Pancreas (tissue), 10 donors: Measurements from ENCODE around the gene NME7. TPM values are rescaled to one million over a fixed set of nuclear protein-coding genes. Genes with fewer than 3 reads are reported as not detected.

Experiments used
- ATAC-seq, 4 donors: fragments of 200-7000 bp; cut with Tn5 transposase; one replicate each; pipeline versions ENCODE4 v1.8.0 to v1.9.1; 2020; ENCODE audit warnings: mild to moderate bottlenecking in 4 of 4, moderate library complexity in 4 of 4
- DNase-seq, 6 donors: peaks; one replicate each; pipeline ENCODE4 v3.0.0-alpha.2; 2020
- FAIRE-seq: peaks from 2 replicates; lab custom pipeline; 2012; peaks lifted over from hg19 to GRCh38; lab: Jason Lieb, UNC
- H3K27ac ChIP-seq, 4 donors: fragments of 200-600 bp; sonication (generic); 1 replicate in 3 of 4; 2 replicates in 1 of 4; pipeline versions ENCODE4 v1.5.0 to v1.8.0; 2020
- H3K27me3 ChIP-seq, 4 donors: fragments of 200-600 bp; one replicate each; pipeline ENCODE4 v1.8.0; 2021
- H3K36me3 ChIP-seq, 3 donors: fragments of 200-600 bp; sonication (generic) in 1 of 3; one replicate each; pipeline versions ENCODE4 v1.5.0 to v1.8.0; 2020 to 2021
- H3K4me1 ChIP-seq, 3 donors: fragments of 200-600 bp; one replicate each; pipeline ENCODE4 v1.8.0; 2021
- H3K4me3 ChIP-seq, 4 donors: fragments of 200-600 bp; sonication (generic) in 2 of 4; one replicate each; pipeline versions ENCODE4 v1.5.0 to v1.8.0; 2020 to 2021
- H3K9me3 ChIP-seq, 4 donors: fragments of 200-600 bp; one replicate each; pipeline ENCODE4 v1.8.0; 2021
- CTCF ChIP-seq, 4 donors: fragments of 200-600 bp; sonication (generic) in 3 of 4; IDR thresholded peaks; one replicate each; pipeline versions ENCODE4 v1.5.0 to v1.8.0; 2021; ENCODE audit warnings: antibody characterized with exemption in 4 of 4
- WGBS, 2 donors: extraction: QIAGEN DNeasy Blood & Tissue Kit; methylation state at CpG; one replicate each; pipeline ENCODE4 v1.1.7; 2013; 5-methylcytosine and 5-hydroxymethylcytosine counted together
- intact Hi-C, 3 donors: fragments of 100-400 bp; cut with DNase I; formaldehyde crosslinking; loops; one replicate each; pipeline versions ENCODE4 v1.11.1 to v1.14.2; 2022
- polyA plus RNA-seq, 2 donors: library from polyadenylated mRNA; stranded (reverse); fragments of 200-250 nt; gene quantifications; one replicate each; pipeline ENCODE4 v1.2.3, GENCODE V29; 2013
- total RNA-seq, 6 donors: library from RNA; stranded (reverse); fragmentation: NEBNext Ultra II Directional in 4 of 6; extraction: Animal tissue kit (Norgen Biotek cat#: 25700) in 4 of 6; gene quantifications; one replicate each; pipeline versions ENCODE4 v1.2.1 to v1.2.4, GENCODE V29; 2021 to 2023
- donor health status: healthy with polysubstance abuse.
- donor health status: DM: no; HTN: no; CAD: no; lungs with moderate emphysema.
- donor health status: DM: no; HTN: no; CAD: no.
- donor health status: control.
- donor health status: control.
- donor health status: Bipolar disorder and iron deficiency.
- donor health status: DM: yes; HTN: yes; CAD: no.
- donor health status: DM: no; HTN: no; CAD: no.
- donor health status: DM: no; HTN: no; CAD: no.
- donor health status: DM: yes; HTN: yes; CAD: no.

The NME7 gene
- total and polyA plus RNA-seq, 8 donors: 5.0 to 12.6 (median 8.0) TPM

GRCh38 chr1:169308313-169309039 is 59.1 kb downstream of the NME7 start:
- H3K27ac ChIP-seq: no peak overlapping the region
- 54 to 64% methylated on average over 2 of the region's 2 CpGs for WGBS, 2 donors
- intact Hi-C loops: no loop called here
- no peak for TF ChIP-seq CTCF (IDR thresholded peaks at IDR 0.05)
- H3K4me1 ChIP-seq: no peaks in the 10 kb centered on the region
- H3K36me3 ChIP-seq: no peaks in the 10 kb centered on the region
- ATAC-seq (peak in 2 of 4 donors; percentile 33 to 49), DNase-seq (no peak), FAIRE-seq (no peak)
- H3K27me3 ChIP-seq: no peaks in the 10 kb centered on the region
- H3K9me3 ChIP-seq: no peaks in the 10 kb centered on the region
- no peak overlapping the region for H3K4me3 ChIP-seq

GRCh38 chr1:169307176-169307575 is 60.4 kb downstream of the NME7 start:
- Histone ChIP-seq H3K4me1 (no peaks in the 10 kb centered on the region), H3K36me3 (no peaks in the 10 kb centered on the region), H3K27me3 (no peaks in the 10 kb centered on the region), H3K4me3 (no peak overlapping the region), H3K27ac (no peak overlapping the region), H3K9me3 (no peaks in the 10 kb centered on the region)
- DNase-seq (no peak), FAIRE-seq (no peak), ATAC-seq (no peak)
- TF ChIP-seq CTCF (IDR thresholded peaks at IDR 0.05): no peak
- intact Hi-C loops: no loop called here
- 84 to 95% methylated on average over 1 of the region's 1 CpG for WGBS, 2 donors

- intact Hi-C loops: no loop called here
- Histone ChIP-seq H3K36me3 (no peaks in the 10 kb centered on the region), H3K27ac (no peak overlapping the region), H3K9me3 (no peaks in the 10 kb centered on the region), H3K27me3 (no peaks in the 10 kb centered on the region), H3K4me1 (no peaks in the 10 kb centered on the region), H3K4me3 (no peak overlapping the region)
- 96 to 97% methylated on average over 2 of the region's 2 CpGs for WGBS, 2 donors
- no peak for TF ChIP-seq CTCF (IDR thresholded peaks at IDR 0.05)
- no peak for FAIRE-seq
- DNase-seq: no peak
- no peak for ATAC-seq
These were observed 61.6 kb downstream of the NME7 start for GRCh38 chr1:169305948-169306347.

GRCh38 chr1:169305356-169305755 is 62.2 kb downstream of the NME7 start:
- WGBS, 2 donors: 89 to 94% methylated on average over 5 of the region's 5 CpGs
- ATAC-seq: no peak
- Histone ChIP-seq H3K4me1 (no peaks in the 10 kb centered on the region), H3K36me3 (no peaks in the 10 kb centered on the region), H3K4me3 (no peak overlapping the region), H3K9me3 (no peaks in the 10 kb centered on the region), H3K27ac (no peak overlapping the region), H3K27me3 (no peaks in the 10 kb centered on the region)
- intact Hi-C loops: no loop called here
- no peak for FAIRE-seq
- no peak for TF ChIP-seq CTCF (IDR thresholded peaks at IDR 0.05)
- no peak for DNase-seq

GRCh38 chr1:169300854-169301253 is 66.7 kb downstream of the NME7 start:
- WGBS, 2 donors: 72 to 80% methylated on average over 3 of the region's 3 CpGs

More at GRCh38 chr1:169300854-169301253, 66.7 kb downstream of the NME7 start:
- no peaks in the 10 kb centered on the region for H3K27me3 ChIP-seq
- ATAC-seq: no peak
- H3K4me3 ChIP-seq: no peak overlapping the region
- no peak for TF ChIP-seq CTCF (IDR thresholded peaks at IDR 0.05)
- no peak overlapping the region for H3K27ac ChIP-seq
- H3K4me1 ChIP-seq: no peaks in the 10 kb centered on the region
- no peak for DNase-seq
- no peaks in the 10 kb centered on the region for H3K9me3 ChIP-seq
- intact Hi-C loops: no loop called here
- H3K36me3 ChIP-seq: no peaks in the 10 kb centered on the region
- FAIRE-seq: no peak
